HuH-7 (cell line): ENCODE results near the gene SPEF1.

Experiments used
- DNase-seq: peaks from one replicate; pipeline ENCODE4 v3.0.0; 2011; ENCODE audit warnings: low spot score

Gene SPEF1

GRCh38 chr20:3729811-3730540 lies 51.3 kb downstream of the SPEF1 start:
- no peak for DNase-seq

- DNase-seq: no peak
Observed at GRCh38 chr20:3729378-3729777, 51.9 kb downstream of the SPEF1 start.

GRCh38 chr20:3728876-3729275 lies 52.4 kb downstream of the SPEF1 start:
- DNase-seq: no peak

GRCh38 chr20:3728354-3728753 lies 52.9 kb downstream of the SPEF1 start:
- DNase-seq: no peak
